Mesendoderm (in vitro differentiated cells): ENCODE results near the gene PLCL2.

Source experiments
- DNase-seq: peaks from one replicate; pipeline ENCODE4 v3.0.0; 2013
- H2AK5ac ChIP-seq: 2 replicates; pipeline ENCODE4 v1.6.1; 2013; ENCODE audit warnings: low read length, inconsistent platforms
- H2BK120ac ChIP-seq: 2 replicates; pipeline ENCODE4 v1.6.1; 2013; ENCODE audit warnings: low read depth, mild to moderate bottlenecking, low read length, moderate library complexity, mixed read lengths
- H2BK15ac ChIP-seq: replicated peaks from 2 replicates; pipeline ENCODE4 v1.6.1; 2013; ENCODE audit warnings: low read depth, mild to moderate bottlenecking, moderate library complexity
- H2BK5ac ChIP-seq: 2 replicates; pipeline ENCODE4 v1.6.1; 2013; ENCODE audit warnings: low read length, inconsistent platforms
- H3K18ac ChIP-seq: 2 replicates; pipeline ENCODE4 v1.6.1; 2013; ENCODE audit warnings: mild to moderate bottlenecking, low read length, mixed read lengths
- H3K23ac ChIP-seq: one replicate; pipeline ENCODE4 v1.6.1; 2013; ENCODE audit warnings: low read length
- H3K27ac ChIP-seq: 2 replicates; pipeline ENCODE4 v1.5.1; 2013; ENCODE audit warnings: low read depth, mild to moderate bottlenecking, inconsistent platforms, low read length, moderate library complexity
- H3K27me3 ChIP-seq: 2 replicates; pipeline ENCODE4 v1.6.1; 2013; ENCODE audit warnings: low read length, control low read depth, mild to moderate bottlenecking, inconsistent platforms; ENCODE audit not compliant: insufficient read depth, poor library complexity
- H3K36me3 ChIP-seq: 2 replicates; pipeline ENCODE4 v1.6.1; 2013; ENCODE audit warnings: low read length, inconsistent platforms; ENCODE audit not compliant: control insufficient read depth, insufficient read depth
- H3K4ac ChIP-seq: one replicate; pipeline ENCODE4 v1.6.1; 2013; ENCODE audit warnings: low read depth, mild to moderate bottlenecking, low read length, moderate library complexity
- H3K4me1 ChIP-seq: 2 replicates; pipeline ENCODE4 v1.6.1; 2013; ENCODE audit warnings: low read depth, low read length, inconsistent platforms; ENCODE audit not compliant: control insufficient read depth
- H3K4me2 ChIP-seq: 2 replicates; pipeline ENCODE4 v1.6.1; 2013; ENCODE audit warnings: low read length
- H3K4me3 ChIP-seq: 2 replicates; pipeline ENCODE4 v1.5.1; 2013; ENCODE audit warnings: mild to moderate bottlenecking, low read length
- H3K56ac ChIP-seq: one replicate; pipeline ENCODE4 v1.6.1; 2013; ENCODE audit warnings: low read length
- H3K79me1 ChIP-seq: 2 replicates; pipeline ENCODE4 v1.6.1; 2013; ENCODE audit warnings: low read length, inconsistent platforms
- H3K79me2 ChIP-seq: 2 replicates; pipeline ENCODE4 v1.6.1; 2013; ENCODE audit warnings: mild to moderate bottlenecking, low read length; ENCODE audit not compliant: control insufficient read depth, insufficient read depth
- H3K9ac ChIP-seq: 2 replicates; pipeline ENCODE4 v1.6.1; 2013; ENCODE audit warnings: low read length, inconsistent platforms
- H4K5ac ChIP-seq: one replicate; pipeline ENCODE4 v1.6.1; 2013; ENCODE audit warnings: low read length
- H4K8ac ChIP-seq: one replicate; pipeline ENCODE4 v1.6.1; 2013; ENCODE audit warnings: low read depth, mild to moderate bottlenecking, control low read depth, low read length, moderate library complexity
- WGBS: extraction: QIAGEN DNeasy Blood & Tissue Kit; methylation state at CpG from one replicate; pipeline ENCODE4 v1.1.7; 2013; ENCODE audit warnings: low lambda C conversion rate, missing lambda C conversion rate; ENCODE audit not compliant: insufficient coverage; ENCODE audit errors: extremely low coverage; 5-methylcytosine and 5-hydroxymethylcytosine counted together

PLCL2 gene

GRCh38 chr3:17044855-17045254, 160.1 kb downstream of the PLCL2 start:
- no peak overlapping the region for H2BK120ac ChIP-seq
- H3K4ac ChIP-seq, result no peak overlapping the region
- H3K36me3 ChIP-seq, result no peaks in the 10 kb centered on the region
- no CpG with 5 or more reads among the region's 2 CpGs for WGBS
- H2BK5ac ChIP-seq, result no peak overlapping the region
- no peak overlapping the region for H3K27ac ChIP-seq
- no peak overlapping the region for H3K4me3 ChIP-seq
- H3K79me1 ChIP-seq, result no peaks in the 10 kb centered on the region
- no peaks in the 10 kb centered on the region for H3K27me3 ChIP-seq
- no peak overlapping the region for H2BK15ac ChIP-seq
- H3K4me1 ChIP-seq, result no peaks in the 10 kb centered on the region
- no peak overlapping the region for H3K23ac ChIP-seq
- H4K8ac ChIP-seq, result no peak overlapping the region
- H3K79me2 ChIP-seq, result no peaks in the 10 kb centered on the region
- H2AK5ac ChIP-seq, result no peak overlapping the region
- H3K4me2 ChIP-seq, result no peak overlapping the region
- DNase-seq, result no peak
- H4K5ac ChIP-seq, result no peak overlapping the region
- H3K18ac ChIP-seq, result no peak overlapping the region
- H3K56ac ChIP-seq, result no peak overlapping the region
- no peak overlapping the region for H3K9ac ChIP-seq

GRCh38 chr3:17045705-17046104, 160.9 kb downstream of the PLCL2 start:
- Histone ChIP-seq H3K9ac (no peak overlapping the region), H2BK15ac (no peak overlapping the region), H3K23ac (no peak overlapping the region), H3K36me3 (no peaks in the 10 kb centered on the region), H3K56ac (no peak overlapping the region), H3K79me2 (no peaks in the 10 kb centered on the region), H2AK5ac (no peak overlapping the region), H3K4me2 (no peak overlapping the region), H3K4me1 (no peaks in the 10 kb centered on the region), H3K27ac (no peak overlapping the region), H2BK5ac (no peak overlapping the region), H4K5ac (no peak overlapping the region), H3K4me3 (no peak overlapping the region), H3K79me1 (no peaks in the 10 kb centered on the region), H3K18ac (no peak overlapping the region), H3K27me3 (no peaks in the 10 kb centered on the region), H2BK120ac (no peak overlapping the region), H3K4ac (no peak overlapping the region), H4K8ac (no peak overlapping the region)
- no peak for DNase-seq
- WGBS, result no CpG with 5 or more reads among the region's 7 CpGs

- H3K27ac ChIP-seq, result no peak overlapping the region
- H2BK5ac ChIP-seq, result no peak overlapping the region
- no peak overlapping the region for H3K4ac ChIP-seq
- no peaks in the 10 kb centered on the region for H3K27me3 ChIP-seq
- H3K4me1 ChIP-seq, result no peaks in the 10 kb centered on the region
- no peak overlapping the region for H3K56ac ChIP-seq
- H2BK120ac ChIP-seq, result no peak overlapping the region
- DNase-seq, result no peak
- no peak overlapping the region for H4K8ac ChIP-seq
- H2AK5ac ChIP-seq, result no peak overlapping the region
- no peak overlapping the region for H3K4me2 ChIP-seq
- H3K79me1 ChIP-seq, result no peaks in the 10 kb centered on the region
- no peak overlapping the region for H2BK15ac ChIP-seq
- WGBS, result no CpG with 5 or more reads among the region's 2 CpGs
- H3K79me2 ChIP-seq, result no peaks in the 10 kb centered on the region
- no peak overlapping the region for H3K18ac ChIP-seq
- H3K23ac ChIP-seq, result no peak overlapping the region
- no peak overlapping the region for H4K5ac ChIP-seq
- H3K9ac ChIP-seq, result no peak overlapping the region
- no peak overlapping the region for H3K4me3 ChIP-seq
- no peaks in the 10 kb centered on the region for H3K36me3 ChIP-seq
These were observed 161.9 kb downstream of the PLCL2 start for GRCh38 chr3:17046623-17047022.

- Histone ChIP-seq H3K9ac (no peak overlapping the region), H3K56ac (no peak overlapping the region), H2AK5ac (no peak overlapping the region), H3K4me3 (no peak overlapping the region), H3K27me3 (no peaks in the 10 kb centered on the region), H3K27ac (no peak overlapping the region), H3K4me1 (no peaks in the 10 kb centered on the region), H3K23ac (no peak overlapping the region), H2BK5ac (no peak overlapping the region), H2BK15ac (no peak overlapping the region), H3K36me3 (no peaks in the 10 kb centered on the region), H2BK120ac (no peak overlapping the region), H3K4me2 (no peak overlapping the region), H3K4ac (no peak overlapping the region), H4K8ac (no peak overlapping the region), H3K79me2 (no peaks in the 10 kb centered on the region), H3K18ac (no peak overlapping the region), H3K79me1 (no peaks in the 10 kb centered on the region), H4K5ac (no peak overlapping the region)
- no CpG with 5 or more reads among the region's 4 CpGs for WGBS
- peak; percentile 63 for DNase-seq
These were observed 162.4 kb downstream of the PLCL2 start for GRCh38 chr3:17047162-17047561.

- no peak overlapping the region for H3K18ac ChIP-seq
- H3K36me3 ChIP-seq, result no peaks in the 10 kb centered on the region
- H2BK5ac ChIP-seq, result no peak overlapping the region
- no peak overlapping the region for H3K4me3 ChIP-seq
- no peak overlapping the region for H2AK5ac ChIP-seq
- no peak overlapping the region for H3K23ac ChIP-seq
- H3K79me1 ChIP-seq, result no peaks in the 10 kb centered on the region
- DNase-seq, result no peak
- H3K4ac ChIP-seq, result no peak overlapping the region
- no CpG with 5 or more reads among the region's 3 CpGs for WGBS
- H2BK15ac ChIP-seq, result no peak overlapping the region
- H3K56ac ChIP-seq, result no peak overlapping the region
- no peak overlapping the region for H4K5ac ChIP-seq
- no peak overlapping the region for H4K8ac ChIP-seq
- H3K79me2 ChIP-seq, result no peaks in the 10 kb centered on the region
- no peak overlapping the region for H2BK120ac ChIP-seq
- no peaks in the 10 kb centered on the region for H3K4me1 ChIP-seq
- H3K27me3 ChIP-seq, result no peaks in the 10 kb centered on the region
- H3K9ac ChIP-seq, result no peak overlapping the region
- no peak overlapping the region for H3K27ac ChIP-seq
- no peak overlapping the region for H3K4me2 ChIP-seq
These were observed 163.1 kb downstream of the PLCL2 start for GRCh38 chr3:17047894-17048293.

GRCh38 chr3:17050071-17050470, 165.3 kb downstream of the PLCL2 start:
- H3K36me3 ChIP-seq, result no peaks in the 10 kb centered on the region
- H2BK120ac ChIP-seq, result no peak overlapping the region
- no peak overlapping the region for H4K8ac ChIP-seq
- no peak overlapping the region for H3K4ac ChIP-seq
- no peak overlapping the region for H2BK15ac ChIP-seq
- no peak overlapping the region for H3K18ac ChIP-seq
- no peak overlapping the region for H4K5ac ChIP-seq
- no peaks in the 10 kb centered on the region for H3K27me3 ChIP-seq
- H3K79me1 ChIP-seq, result no peaks in the 10 kb centered on the region
- H3K23ac ChIP-seq, result no peak overlapping the region
- no peak overlapping the region for H3K27ac ChIP-seq
- WGBS, result no CpG with 5 or more reads among the region's 4 CpGs
- H3K4me2 ChIP-seq, result no peak overlapping the region
- no peak overlapping the region for H2BK5ac ChIP-seq
- no peaks in the 10 kb centered on the region for H3K79me2 ChIP-seq
- no peaks in the 10 kb centered on the region for H3K4me1 ChIP-seq
- no peak for DNase-seq
- no peak overlapping the region for H3K9ac ChIP-seq
- H3K4me3 ChIP-seq, result no peak overlapping the region
- H3K56ac ChIP-seq, result no peak overlapping the region
- H2AK5ac ChIP-seq, result no peak overlapping the region
